ENCODE data around the gene RELL2.
"Not testable (repeated sequence)": the region's sequence is repeated elsewhere in the genome, so short reads cannot be mapped to it uniquely, and the experiment has no call there.

RELL2 gene

GRCh38 chr5:141636413-141637122 lies at the start of gene RELL2, which contains the start of gene HDAC3:
TSS of gene RELL2 (plus strand) at chr5:141636997. CDS start at chr5:141638226, 1,229 bp downstream.
TSS of gene HDAC3 (minus strand) at chr5:141636849. CDS start at chr5:141636790, 59 bp downstream.
- DNase-seq, result peak; percentile 94

- DNase-seq, result no peak
Observed at GRCh38 chr5:141590127-141590526, 46.7 kb upstream of the RELL2 start.

- DNase-seq, result no peak
Observed at GRCh38 chr5:141596867-141597266, 39.9 kb upstream of the RELL2 start.

GRCh38 chr5:141597394-141597793 lies 39.4 kb upstream of the RELL2 start:
- peak; percentile 11 for DNase-seq

DNA sequence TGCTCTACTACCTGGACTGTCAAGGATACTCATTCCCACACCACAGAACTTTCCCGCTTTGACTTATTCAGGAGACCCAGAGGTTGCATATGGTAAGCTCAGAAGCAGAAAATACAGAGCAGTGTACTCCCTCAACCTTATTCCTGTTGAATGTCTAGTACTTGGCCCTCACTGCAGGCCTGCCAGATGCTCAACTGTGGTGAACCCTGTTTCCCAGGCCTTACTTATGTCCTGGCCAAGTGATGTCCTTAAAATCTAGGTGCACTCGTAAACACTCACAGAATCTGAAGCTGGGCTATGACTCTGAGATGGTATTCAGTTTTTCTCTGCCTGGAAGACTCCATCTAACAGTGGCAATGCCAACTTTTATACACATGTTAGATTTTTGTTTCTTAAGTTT lies 39.0 kb upstream of the RELL2 start:
- DNase-seq, result no peak

- DNase-seq, result no peak
Observed at GRCh38 chr5:141598391-141599345, 38.1 kb upstream of the RELL2 start.

GRCh38 chr5:141602606-141603005 lies 34.2 kb upstream of the RELL2 start:
- no peak for DNase-seq

DNA sequence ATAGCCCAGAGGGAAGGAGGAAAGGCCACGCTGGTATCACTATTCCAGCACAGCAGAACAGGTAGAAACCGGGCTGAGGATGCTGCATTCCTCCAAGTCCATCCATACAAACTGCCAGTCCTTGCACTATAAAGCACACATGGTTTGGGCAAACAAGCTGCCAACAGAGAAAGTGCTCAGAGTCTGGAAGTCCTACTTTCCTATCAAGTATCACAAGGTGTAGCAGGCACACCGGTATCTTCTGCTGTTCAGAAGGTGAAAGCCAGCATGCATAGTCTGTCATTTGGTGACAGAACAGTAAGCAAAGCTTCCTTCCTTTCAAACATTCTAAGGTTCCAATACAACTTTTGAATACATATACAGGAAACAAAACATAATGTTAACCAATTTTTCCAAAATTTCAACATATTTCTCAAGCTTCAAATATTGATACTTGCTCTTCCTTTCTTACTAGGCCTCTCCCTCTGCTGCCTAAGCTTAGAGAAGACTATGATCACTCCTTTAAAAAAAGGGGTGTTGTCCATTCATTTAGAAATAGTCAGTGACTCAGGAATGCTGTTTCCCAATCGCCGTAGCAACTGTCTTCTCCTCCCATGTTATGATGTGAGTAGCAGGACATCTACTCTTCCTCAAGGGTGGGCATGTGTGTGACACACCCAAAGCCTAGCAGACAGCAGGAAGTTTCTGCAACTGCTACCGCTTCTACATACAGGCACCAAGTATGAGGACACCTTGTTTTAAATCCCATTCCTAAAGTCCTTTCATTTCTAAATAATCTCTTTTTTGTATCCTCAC lies 32.7 kb upstream of the RELL2 start:
- DNase-seq, result peak; percentile 84

- DNase-seq, result peak; percentile 97
Observed at GRCh38 chr5:141605523-141606277, 31.1 kb upstream of the RELL2 start.

DNA sequence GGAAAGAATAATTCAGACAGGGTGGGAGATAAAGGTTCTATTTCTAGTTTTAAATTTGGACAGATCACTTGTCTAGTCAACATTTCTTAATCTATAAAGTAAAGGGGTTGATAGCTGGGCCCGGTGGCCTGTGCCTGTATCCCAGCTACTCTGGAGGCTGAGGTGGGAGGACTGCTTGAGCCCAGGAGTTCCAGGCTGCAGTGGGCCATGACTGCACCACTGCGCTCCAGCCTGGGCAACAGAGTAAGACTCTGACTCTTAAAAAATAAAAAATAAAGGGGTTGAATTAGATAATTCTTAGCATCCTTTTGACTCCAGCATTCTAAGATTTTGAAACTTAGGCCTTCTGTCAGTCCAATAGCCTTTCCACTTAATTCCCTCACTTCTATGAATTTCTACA lies 28.8 kb upstream of the RELL2 start:
- DNase-seq, result peak; percentile 57

DNA sequence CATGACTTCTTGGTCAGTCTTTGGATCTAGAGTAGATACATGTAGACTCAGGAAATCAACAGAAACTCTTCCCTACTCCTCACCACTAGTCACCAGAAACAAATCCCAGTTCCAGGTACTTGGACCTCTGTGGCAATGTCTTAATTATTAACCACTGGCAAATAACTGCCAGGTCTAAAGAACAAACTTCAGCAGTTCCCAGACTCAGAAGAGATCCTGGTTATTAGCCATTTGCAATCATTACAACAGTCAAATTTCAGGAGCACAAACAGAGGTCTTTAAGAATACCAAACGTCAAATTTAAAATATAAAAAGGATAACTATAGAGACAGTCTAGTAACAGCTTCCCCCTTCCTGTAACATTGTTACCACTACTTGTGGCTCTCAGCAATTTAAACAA lies 28.2 kb upstream of the RELL2 start:
- no peak for DNase-seq

DNA sequence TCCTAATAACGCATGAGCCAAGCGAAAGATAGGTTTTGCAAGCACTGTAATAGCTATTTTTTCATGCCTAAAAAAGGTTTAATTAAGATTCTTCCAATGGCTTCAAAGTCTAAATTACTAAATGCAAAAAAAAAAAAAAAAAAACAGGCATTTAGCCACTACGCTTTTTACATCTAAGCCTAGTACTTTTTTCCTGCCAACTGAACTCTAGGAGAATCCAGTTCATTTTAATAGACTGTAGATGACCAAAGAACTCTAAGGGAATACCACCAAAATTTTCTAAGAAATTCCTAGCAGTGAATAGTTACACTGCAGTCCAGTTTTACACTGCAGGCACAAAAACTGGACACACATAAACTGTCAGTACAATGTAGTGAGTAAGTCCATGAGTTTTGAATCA lies 27.8 kb upstream of the RELL2 start:
- no peak for DNase-seq

GRCh38 chr5:141609921-141610320 lies 26.9 kb upstream of the RELL2 start:
- not testable (repeated sequence) for DNase-seq

- DNase-seq, result no peak
Observed at GRCh38 chr5:141611289-141611688, 25.5 kb upstream of the RELL2 start.

DNA sequence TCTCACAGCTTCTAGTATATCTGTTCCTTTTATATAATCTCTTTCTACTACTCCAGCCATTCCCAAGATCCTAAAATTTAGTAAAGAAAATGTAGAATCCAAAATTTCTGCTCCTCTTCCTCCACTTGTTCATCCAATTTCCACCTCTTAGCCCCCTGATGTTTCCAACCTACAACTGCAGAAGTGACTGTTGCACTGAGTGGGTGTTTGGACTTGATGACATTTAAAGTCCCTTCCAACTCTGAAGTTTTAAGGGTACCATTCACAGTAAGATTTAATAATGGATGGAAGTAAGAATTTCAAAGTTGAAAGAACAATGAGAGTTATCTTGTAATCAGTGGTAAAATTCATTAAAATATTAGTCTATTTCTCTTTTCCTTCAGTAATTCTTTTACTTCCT lies 23.5 kb upstream of the RELL2 start:
- peak; percentile 46 for DNase-seq

DNA sequence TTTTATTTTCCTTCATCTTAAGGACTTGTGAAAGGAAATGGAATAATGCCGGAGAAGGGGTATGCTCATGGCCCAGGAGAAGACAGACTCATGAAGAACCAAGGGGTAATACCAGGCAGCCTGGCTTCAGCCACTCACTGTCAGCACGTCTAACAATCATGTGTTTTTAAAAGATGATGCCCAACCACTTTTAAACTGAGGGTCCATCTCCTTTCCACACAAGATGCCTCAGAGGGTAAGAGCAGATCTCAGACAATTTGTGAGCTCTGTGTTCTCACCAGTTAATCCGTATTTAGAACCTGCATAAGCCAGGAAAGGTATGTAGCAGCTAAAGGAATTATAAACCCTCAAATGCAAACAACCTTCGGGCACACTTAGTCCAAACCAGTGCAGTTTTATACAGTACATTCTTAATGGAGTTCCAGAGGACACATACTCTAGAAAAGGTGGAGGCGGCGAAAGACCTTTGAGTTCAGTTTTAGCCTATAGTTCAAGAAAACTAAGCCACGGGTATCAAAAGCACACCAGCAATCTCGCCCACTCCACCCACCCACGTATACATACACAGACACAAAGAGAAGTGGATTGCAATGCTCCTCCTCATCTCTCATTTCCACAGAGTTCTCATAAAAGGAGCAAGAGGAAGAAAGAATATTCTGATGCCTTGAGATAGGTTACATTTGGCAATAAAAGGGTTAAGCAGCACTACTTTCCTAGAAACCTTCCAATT lies 20.6 kb upstream of the RELL2 start:
- peak; percentile 47 for DNase-seq

GRCh38 chr5:141617128-141617527 lies 19.7 kb upstream of the RELL2 start:
- peak; percentile 59 for DNase-seq

DNA sequence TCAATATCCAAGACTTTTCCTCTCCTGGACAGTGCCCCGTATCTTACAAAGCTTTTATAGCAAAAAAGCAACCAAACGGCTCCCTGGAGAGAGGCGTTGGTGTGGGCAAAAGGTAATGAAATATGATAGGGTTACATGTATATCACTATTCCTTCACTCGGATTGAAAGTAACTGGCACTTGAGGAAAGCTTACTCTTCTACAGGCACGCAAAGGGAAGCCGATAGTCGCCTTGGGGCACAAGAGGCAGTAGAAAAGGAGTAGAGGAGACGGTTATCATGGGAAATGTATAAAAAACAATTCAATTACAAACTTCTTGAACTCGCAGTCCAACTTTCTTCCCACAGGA lies 19.1 kb upstream of the RELL2 start:
- peak; percentile 73 for DNase-seq

DNA sequence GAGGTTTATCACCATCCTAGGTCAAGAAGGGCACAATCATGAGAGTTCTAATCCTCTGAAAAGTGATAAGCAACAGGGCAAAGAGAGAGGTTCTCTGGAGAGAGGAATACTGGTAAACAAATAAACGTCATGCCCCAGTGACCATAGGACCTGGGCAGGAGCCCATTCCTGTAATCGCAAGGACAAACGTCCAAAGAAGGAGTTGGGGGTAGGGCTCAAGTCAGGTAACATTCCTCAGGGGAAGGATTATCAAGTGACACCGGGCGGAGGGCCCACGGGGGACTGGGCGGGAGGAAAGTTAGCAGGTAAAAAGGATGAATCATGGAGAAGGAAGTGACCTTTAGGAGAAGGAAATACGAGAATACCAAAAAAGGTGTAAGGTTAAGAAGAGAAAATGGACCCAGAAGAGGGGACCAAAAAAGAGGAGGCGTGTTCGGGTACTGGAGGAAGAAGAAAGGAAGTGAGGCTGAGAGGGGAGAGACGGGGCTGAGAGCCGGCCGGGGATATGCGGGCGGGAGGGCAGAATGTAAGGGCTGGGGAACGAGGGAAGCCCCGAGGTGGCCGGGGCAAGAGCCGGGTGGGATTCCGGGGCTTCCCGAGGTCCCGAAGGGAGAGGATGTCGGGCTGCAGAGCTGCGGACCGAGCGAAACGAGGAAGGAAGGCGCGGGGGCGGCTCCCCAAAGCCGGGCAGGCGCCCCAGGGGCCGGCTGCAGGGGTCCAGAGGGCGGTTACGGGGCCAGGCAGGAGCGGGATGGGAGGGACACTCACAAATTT lies 18.6 kb upstream of the RELL2 start:
- DNase-seq, result peak; percentile 82

- DNase-seq, result peak; percentile 98
Observed at GRCh38 chr5:141618804-141619554, 17.8 kb upstream of the RELL2 start, which contains the start of gene DIAPH1. TSS of gene DIAPH1 (minus strand) at chr5:141619000. CDS start at chr5:141618914, 86 bp downstream.

Measured in OCI-M1 (cell line).